ENCODE data around the gene TNFRSF21.

- no peak for TF ChIP-seq PRDM15 (CRISPR knock-in tag; IDR thresholded peaks at IDR 0.05)
- TF ChIP-seq, protein P1, sequence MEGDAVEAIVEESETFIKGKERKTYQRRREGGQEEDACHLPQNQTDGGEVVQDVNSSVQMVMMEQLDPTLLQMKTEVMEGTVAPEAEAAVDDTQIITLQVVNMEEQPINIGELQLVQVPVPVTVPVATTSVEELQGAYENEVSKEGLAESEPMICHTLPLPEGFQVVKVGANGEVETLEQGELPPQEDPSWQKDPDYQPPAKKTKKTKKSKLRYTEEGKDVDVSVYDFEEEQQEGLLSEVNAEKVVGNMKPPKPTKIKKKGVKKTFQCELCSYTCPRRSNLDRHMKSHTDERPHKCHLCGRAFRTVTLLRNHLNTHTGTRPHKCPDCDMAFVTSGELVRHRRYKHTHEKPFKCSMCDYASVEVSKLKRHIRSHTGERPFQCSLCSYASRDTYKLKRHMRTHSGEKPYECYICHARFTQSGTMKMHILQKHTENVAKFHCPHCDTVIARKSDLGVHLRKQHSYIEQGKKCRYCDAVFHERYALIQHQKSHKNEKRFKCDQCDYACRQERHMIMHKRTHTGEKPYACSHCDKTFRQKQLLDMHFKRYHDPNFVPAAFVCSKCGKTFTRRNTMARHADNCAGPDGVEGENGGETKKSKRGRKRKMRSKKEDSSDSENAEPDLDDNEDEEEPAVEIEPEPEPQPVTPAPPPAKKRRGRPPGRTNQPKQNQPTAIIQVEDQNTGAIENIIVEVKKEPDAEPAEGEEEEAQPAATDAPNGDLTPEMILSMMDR (IDR thresholded peaks at IDR 0.05), result no peak
- TF ChIP-seq MXD4 (CRISPR knock-in tag; IDR thresholded peaks at IDR 0.05; ENCODE audit: borderline replicate concordance), result no peak
- TF ChIP-seq, protein P2, sequence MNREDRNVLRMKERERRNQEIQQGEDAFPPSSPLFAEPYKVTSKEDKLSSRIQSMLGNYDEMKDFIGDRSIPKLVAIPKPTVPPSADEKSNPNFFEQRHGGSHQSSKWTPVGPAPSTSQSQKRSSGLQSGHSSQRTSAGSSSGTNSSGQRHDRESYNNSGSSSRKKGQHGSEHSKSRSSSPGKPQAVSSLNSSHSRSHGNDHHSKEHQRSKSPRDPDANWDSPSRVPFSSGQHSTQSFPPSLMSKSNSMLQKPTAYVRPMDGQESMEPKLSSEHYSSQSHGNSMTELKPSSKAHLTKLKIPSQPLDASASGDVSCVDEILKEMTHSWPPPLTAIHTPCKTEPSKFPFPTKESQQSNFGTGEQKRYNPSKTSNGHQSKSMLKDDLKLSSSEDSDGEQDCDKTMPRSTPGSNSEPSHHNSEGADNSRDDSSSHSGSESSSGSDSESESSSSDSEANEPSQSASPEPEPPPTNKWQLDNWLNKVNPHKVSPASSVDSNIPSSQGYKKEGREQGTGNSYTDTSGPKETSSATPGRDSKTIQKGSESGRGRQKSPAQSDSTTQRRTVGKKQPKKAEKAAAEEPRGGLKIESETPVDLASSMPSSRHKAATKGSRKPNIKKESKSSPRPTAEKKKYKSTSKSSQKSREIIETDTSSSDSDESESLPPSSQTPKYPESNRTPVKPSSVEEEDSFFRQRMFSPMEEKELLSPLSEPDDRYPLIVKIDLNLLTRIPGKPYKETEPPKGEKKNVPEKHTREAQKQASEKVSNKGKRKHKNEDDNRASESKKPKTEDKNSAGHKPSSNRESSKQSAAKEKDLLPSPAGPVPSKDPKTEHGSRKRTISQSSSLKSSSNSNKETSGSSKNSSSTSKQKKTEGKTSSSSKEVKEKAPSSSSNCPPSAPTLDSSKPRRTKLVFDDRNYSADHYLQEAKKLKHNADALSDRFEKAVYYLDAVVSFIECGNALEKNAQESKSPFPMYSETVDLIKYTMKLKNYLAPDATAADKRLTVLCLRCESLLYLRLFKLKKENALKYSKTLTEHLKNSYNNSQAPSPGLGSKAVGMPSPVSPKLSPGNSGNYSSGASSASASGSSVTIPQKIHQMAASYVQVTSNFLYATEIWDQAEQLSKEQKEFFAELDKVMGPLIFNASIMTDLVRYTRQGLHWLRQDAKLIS (CRISPR knock-in tag; IDR thresholded peaks at IDR 0.05; ENCODE audit: borderline replicate concordance), result no peak
- TF ChIP-seq TEAD1 (CRISPR knock-in tag; IDR thresholded peaks at IDR 0.05), result no peak
- no peak for TF ChIP-seq CREM (CRISPR knock-in tag; IDR thresholded peaks at IDR 0.05)
- TF ChIP-seq, protein P3, sequence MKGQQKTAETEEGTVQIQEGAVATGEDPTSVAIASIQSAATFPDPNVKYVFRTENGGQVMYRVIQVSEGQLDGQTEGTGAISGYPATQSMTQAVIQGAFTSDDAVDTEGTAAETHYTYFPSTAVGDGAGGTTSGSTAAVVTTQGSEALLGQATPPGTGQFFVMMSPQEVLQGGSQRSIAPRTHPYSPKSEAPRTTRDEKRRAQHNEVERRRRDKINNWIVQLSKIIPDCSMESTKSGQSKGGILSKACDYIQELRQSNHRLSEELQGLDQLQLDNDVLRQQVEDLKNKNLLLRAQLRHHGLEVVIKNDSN (CRISPR knock-in tag; IDR thresholded peaks at IDR 0.05), result no peak
Observed at GRCh38 chr6:47342824-47343223, 33.1 kb upstream of the TNFRSF21 start.

Measured in WTC11 (cell line).